ENCODE results near the gene LIFR. TPM values are rescaled to one million over a fixed set of nuclear protein-coding genes. Genes with fewer than 3 reads are reported as not detected.
A peak's percentile ranks its signal among the peaks of the same experiment; 100 is the strongest.

The LIFR gene
- total RNA-seq, 4 donors from 2014 or later, result 18.7 to 71.4 (median 31.3) TPM

DNA sequence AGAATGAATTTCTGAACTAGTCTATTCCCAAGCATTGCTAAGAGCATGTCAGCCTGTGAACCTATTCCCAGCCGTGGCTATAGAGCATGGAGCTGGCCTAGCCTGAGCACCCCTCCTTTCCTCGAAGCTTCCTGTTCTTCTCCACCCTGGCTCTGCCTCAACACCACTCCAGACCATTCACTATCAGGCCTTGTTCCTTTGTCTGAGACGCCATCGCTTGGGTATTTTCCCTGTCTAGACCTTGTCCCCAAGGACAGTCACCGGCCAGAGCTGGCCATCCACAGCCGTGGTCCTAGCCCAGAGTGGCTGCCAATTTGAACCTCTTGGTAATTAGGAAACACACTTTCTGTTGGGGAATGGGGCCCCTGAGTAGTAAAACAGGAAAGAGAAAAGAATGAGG lies 105.8 kb downstream of the LIFR start:
- no peak for TF ChIP-seq POLR2A (IDR thresholded peaks at IDR 0.05)
- TF ChIP-seq, protein P1, sequence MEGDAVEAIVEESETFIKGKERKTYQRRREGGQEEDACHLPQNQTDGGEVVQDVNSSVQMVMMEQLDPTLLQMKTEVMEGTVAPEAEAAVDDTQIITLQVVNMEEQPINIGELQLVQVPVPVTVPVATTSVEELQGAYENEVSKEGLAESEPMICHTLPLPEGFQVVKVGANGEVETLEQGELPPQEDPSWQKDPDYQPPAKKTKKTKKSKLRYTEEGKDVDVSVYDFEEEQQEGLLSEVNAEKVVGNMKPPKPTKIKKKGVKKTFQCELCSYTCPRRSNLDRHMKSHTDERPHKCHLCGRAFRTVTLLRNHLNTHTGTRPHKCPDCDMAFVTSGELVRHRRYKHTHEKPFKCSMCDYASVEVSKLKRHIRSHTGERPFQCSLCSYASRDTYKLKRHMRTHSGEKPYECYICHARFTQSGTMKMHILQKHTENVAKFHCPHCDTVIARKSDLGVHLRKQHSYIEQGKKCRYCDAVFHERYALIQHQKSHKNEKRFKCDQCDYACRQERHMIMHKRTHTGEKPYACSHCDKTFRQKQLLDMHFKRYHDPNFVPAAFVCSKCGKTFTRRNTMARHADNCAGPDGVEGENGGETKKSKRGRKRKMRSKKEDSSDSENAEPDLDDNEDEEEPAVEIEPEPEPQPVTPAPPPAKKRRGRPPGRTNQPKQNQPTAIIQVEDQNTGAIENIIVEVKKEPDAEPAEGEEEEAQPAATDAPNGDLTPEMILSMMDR (IDR thresholded peaks at IDR 0.05), result no peak
- TF ChIP-seq POLR2AphosphoS5 (IDR thresholded peaks at IDR 0.05), result no peak
- no peak for TF ChIP-seq EP300 (IDR thresholded peaks at IDR 0.05)
- no peaks in the 10 kb centered on the region for H3K36me3 ChIP-seq
- H3K4me1 ChIP-seq, result peaks cover 23% of the 10 kb centered on the region
- H3K27ac ChIP-seq, result peak overlapping the region; percentile 72
- H3K9me3 ChIP-seq, result no peaks in the 10 kb centered on the region
- no peak overlapping the region for H3K4me3 ChIP-seq
- H3K27me3 ChIP-seq, result peaks cover 10% of the 10 kb centered on the region
- WGBS, result 79% methylated on average over 6 of the region's 6 CpGs
- no peak for DNase-seq (ENCODE audit: low spot score in 2 of 2)

DNA sequence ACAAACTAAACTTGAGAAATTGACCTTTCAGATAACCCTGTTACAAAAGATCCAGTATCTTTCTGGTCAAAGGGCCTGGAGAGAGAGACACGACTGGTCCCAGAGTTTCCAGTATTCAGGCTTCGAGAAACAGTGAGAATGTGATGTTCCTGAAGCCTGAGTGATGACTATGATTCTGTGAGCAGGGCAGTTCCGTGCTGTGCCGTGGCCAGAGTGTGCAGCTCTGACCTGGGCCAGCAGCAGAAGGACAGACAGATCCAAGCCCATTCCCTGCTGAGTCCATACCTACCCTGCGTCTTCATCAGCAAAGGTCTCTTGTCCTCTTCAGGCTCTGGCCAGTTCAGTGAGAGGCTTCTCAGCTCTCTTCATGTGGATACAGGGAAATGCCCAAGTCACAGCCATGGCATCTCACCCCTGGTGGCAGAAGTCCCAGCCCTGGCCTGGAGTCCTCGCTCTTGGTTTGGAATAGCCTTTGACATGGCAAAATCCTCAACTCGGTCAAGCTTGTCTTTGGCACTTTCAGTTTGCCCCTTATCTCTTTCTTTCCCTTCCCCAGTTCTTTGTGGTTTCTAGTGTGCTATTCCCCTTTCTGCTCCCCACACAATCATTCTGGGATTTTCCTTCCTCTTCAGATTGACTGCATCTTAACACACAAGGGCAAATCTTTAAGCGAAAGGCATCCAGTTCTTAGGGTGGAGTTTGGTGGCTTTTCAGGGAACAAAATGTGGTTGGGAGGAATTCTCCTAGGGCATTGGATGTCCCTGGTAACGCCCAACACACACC lies 107.7 kb downstream of the LIFR start:
- H3K27me3 ChIP-seq, result peaks cover 10% of the 10 kb centered on the region
- H3K36me3 ChIP-seq, result no peaks in the 10 kb centered on the region
- no peaks in the 10 kb centered on the region for H3K9me3 ChIP-seq
- H3K27ac ChIP-seq, result peak overlapping the region; percentile 68
- DNase-seq (ENCODE audit: low spot score in 2 of 2), result no peak
- TF ChIP-seq EP300 (IDR thresholded peaks at IDR 0.05), result no peak
- no peak for TF ChIP-seq POLR2A (IDR thresholded peaks at IDR 0.05)
- no peak for TF ChIP-seq POLR2AphosphoS5 (IDR thresholded peaks at IDR 0.05)
- TF ChIP-seq, protein P1 (IDR thresholded peaks at IDR 0.05), result no peak
- no peak overlapping the region for H3K4me3 ChIP-seq
- peaks cover 28% of the 10 kb centered on the region for H3K4me1 ChIP-seq
- 70% methylated on average over 9 of the region's 9 CpGs for WGBS

DNA sequence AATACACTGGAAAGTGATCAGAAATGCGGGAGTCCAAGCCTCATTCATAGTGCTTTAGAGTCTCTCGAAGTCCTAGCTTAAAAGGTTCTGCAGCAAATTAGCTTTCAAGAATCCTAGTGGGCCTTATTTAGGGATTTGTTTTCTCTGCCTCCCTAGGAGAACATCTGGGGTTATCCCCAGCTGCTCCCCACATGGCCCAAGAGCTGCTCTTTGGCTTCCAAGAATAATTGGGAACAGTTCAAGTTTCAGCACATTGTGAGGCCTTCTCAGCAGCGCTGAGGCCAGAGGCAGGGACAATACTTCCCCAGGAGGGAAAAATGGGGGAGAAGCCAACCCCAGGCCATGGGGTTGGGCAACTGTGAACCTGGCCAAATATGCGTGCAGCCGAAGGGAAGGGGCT lies 108.7 kb downstream of the LIFR start:
- H3K4me1 ChIP-seq, result peaks cover 28% of the 10 kb centered on the region
- H3K36me3 ChIP-seq, result no peaks in the 10 kb centered on the region
- H3K27me3 ChIP-seq, result peaks cover 10% of the 10 kb centered on the region
- 59% methylated on average over 5 of the region's 5 CpGs for WGBS
- H3K27ac ChIP-seq, result peak overlapping the region; percentile 68
- no peak overlapping the region for H3K4me3 ChIP-seq
- no peaks in the 10 kb centered on the region for H3K9me3 ChIP-seq
- DNase-seq (ENCODE audit: low spot score in 2 of 2), result no peak
- TF ChIP-seq, protein P1 (IDR thresholded peaks at IDR 0.05), result no peak
- peak in 2 of 3 donors; percentile 23 to 48 for TF ChIP-seq POLR2AphosphoS5 (IDR thresholded peaks at IDR 0.05)
- no peak for TF ChIP-seq POLR2A (IDR thresholded peaks at IDR 0.05)

DNA sequence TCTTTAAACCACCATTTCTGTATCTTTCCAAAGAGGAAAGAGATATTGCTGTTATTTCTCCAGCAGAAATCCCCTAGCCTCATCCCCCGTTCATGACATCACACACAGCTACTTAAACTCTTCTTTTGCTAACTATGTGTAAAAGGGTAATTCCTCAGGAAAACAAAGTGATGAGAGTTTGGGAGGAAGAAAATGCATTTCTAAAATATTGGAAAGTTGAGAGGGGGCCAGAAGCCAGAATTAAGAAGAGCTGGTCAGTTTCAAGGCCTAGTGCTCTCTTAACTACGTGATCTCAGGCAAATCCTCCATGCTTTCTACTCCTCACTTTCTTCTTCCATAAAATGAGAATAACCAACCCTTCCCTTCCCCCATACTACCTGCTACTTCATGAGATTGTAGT lies 109.4 kb downstream of the LIFR start:
- 77% methylated on average over 2 of the region's 2 CpGs for WGBS

GRCh38 chr5:38446029-38446522 lies 110.4 kb downstream of the LIFR start:
- Histone ChIP-seq H3K27me3 (peaks cover 8% of the 10 kb centered on the region), H3K4me3 (peak overlapping the region; percentile 38), H3K9me3 (no peaks in the 10 kb centered on the region), H3K27ac (peak overlapping the region; percentile 69), H3K36me3 (no peaks in the 10 kb centered on the region), H3K4me1 (peaks cover 21% of the 10 kb centered on the region)
- TF ChIP-seq POLR2A (IDR thresholded peaks at IDR 0.05) (no peak), POLR2AphosphoS5 (IDR thresholded peaks at IDR 0.05) (no peak), EP300 (IDR thresholded peaks at IDR 0.05) (no peak)
- TF ChIP-seq, protein P1 (IDR thresholded peaks at IDR 0.05), result no peak
- DNase-seq (ENCODE audit: low spot score in 2 of 2), result no peak
- WGBS, result 80% methylated on average over 20 of the region's 21 CpGs

More for the DNA sequence above, 109.4 kb downstream of the LIFR start:
- no peak overlapping the region for H3K4me3 ChIP-seq
- no peaks in the 10 kb centered on the region for H3K9me3 ChIP-seq
- DNase-seq (ENCODE audit: low spot score in 2 of 2), result no peak
- H3K36me3 ChIP-seq, result no peaks in the 10 kb centered on the region
- TF ChIP-seq EP300 (IDR thresholded peaks at IDR 0.05), result no peak
- TF ChIP-seq POLR2A (IDR thresholded peaks at IDR 0.05), result no peak
- TF ChIP-seq, protein P1 (IDR thresholded peaks at IDR 0.05), result no peak
- TF ChIP-seq POLR2AphosphoS5 (IDR thresholded peaks at IDR 0.05), result no peak
- peaks cover 10% of the 10 kb centered on the region for H3K27me3 ChIP-seq
- no peak overlapping the region for H3K27ac ChIP-seq
- peaks cover 24% of the 10 kb centered on the region for H3K4me1 ChIP-seq

Data from suprapubic skin (tissue), 4 donors.